ENCODE measurements around the gene KREMEN1.

Gene KREMEN1

DNA sequence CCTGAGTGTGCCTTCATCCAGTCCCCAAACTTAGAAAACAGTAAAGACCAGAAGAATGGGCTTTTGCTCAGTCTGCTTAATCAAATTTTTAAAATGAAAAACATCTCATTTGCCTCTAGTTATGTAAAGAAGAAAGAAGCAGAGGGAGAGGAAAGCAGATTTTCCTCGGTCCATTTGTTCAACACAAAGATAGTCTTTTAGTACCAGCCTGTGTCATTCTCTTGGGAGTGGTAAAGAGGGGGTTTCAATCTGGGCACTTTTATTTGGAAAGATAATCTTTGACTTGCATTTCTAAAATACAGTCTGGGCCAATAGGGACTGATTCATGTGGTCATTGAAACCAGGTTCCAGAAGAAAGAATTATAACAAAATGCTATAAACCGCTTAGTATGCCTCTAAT, 29.5 kb downstream of the KREMEN1 start:
- H3K4me3 ChIP-seq (ENCODE audit: low read depth, low read length), result no peak overlapping the region
- TF ChIP-seq CTCF (IDR thresholded peaks at IDR 0.05; ENCODE audit: low read depth, low read length), result no peak
- in situ Hi-C loops (cut with HindIII; ENCODE audit: low sequenced_read_pairs), result no loop called here
- no peak for DNase-seq (ENCODE audit: low read depth, low spot score)

DNA sequence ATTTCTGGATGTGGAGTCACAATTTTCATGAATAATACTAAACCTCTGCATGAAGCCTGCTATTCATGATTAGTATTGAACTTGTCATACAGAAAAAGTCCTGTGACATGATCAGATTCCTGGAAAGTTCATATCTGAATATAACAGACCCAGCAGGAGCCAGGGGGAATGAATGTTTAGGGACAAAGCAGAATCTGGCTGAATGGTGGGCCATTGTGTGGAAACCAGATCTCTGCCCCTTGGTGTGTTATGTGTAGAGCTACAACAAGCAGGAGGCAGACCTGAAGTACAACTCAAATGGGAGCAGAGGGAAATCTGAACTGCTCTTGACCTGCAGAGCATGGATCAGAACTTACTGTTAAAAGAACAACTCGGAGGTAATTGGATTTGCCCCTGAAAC, 30.3 kb downstream of the KREMEN1 start:
- TF ChIP-seq CTCF (IDR thresholded peaks at IDR 0.05; ENCODE audit: low read depth, low read length), result no peak
- no peak for DNase-seq (ENCODE audit: low read depth, low spot score)
- no peak overlapping the region for H3K4me3 ChIP-seq (ENCODE audit: low read depth, low read length)
- in situ Hi-C loops (cut with HindIII; ENCODE audit: low sequenced_read_pairs), result no loop called here

GRCh38 chr22:29105468-29105867, 32.6 kb downstream of the KREMEN1 start:
- in situ Hi-C loops (cut with HindIII; ENCODE audit: low sequenced_read_pairs), result no loop called here
- no peak overlapping the region for H3K4me3 ChIP-seq (ENCODE audit: low read depth, low read length)
- no peak for TF ChIP-seq CTCF (IDR thresholded peaks at IDR 0.05; ENCODE audit: low read depth, low read length)
- no peak for DNase-seq (ENCODE audit: low read depth, low spot score)

- no peak for DNase-seq (ENCODE audit: low read depth, low spot score)
- H3K4me3 ChIP-seq (ENCODE audit: low read depth, low read length), result no peak overlapping the region
- no peak for TF ChIP-seq CTCF (IDR thresholded peaks at IDR 0.05; ENCODE audit: low read depth, low read length)
- in situ Hi-C loops (cut with HindIII; ENCODE audit: low sequenced_read_pairs), result no loop called here
These were observed 34.0 kb downstream of the KREMEN1 start for GRCh38 chr22:29106839-29107238.

DNA sequence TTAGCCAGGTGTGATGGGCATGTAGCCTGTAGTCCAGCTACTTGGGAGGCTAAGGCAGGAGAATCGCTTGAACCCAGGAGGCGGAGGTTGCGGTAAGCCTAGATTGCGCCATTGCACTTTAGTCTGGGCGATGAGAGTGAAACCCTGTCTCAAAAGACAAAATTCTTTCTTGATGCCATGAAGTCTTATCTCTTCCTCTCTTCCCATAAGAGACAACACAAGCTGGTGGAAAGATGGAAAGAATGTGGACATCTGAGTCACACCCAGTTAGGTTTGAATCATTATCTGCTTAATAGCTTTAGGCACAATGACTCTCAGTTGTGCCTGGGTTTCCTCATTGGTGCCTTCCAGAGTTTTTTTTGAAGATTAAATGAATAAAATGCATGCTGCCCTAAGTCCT, 35.3 kb downstream of the KREMEN1 start:
- in situ Hi-C loops (cut with HindIII; ENCODE audit: low sequenced_read_pairs), result no loop called here
- no peak for TF ChIP-seq CTCF (IDR thresholded peaks at IDR 0.05; ENCODE audit: low read depth, low read length)
- no peak for DNase-seq (ENCODE audit: low read depth, low spot score)
- H3K4me3 ChIP-seq (ENCODE audit: low read depth, low read length), result no peak overlapping the region

DNA sequence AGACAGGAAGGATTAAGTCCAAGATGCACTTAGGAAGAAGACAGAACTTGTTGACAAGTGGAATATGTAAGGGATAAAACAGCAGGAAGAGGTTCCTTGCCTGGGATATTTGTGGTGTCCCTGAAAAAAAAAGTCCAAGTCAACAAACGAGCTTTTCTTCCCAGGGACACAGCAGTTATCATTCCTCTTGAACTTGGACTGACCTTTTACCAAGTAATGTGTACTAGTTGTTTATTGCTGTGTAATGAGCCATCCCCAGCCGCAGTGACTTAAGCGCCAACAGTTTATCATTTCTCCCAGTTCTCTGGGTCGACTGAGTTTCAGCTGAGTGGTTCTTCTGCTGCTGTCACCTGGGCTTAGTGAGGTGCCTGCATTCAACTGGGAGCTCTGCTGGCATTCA, 37.0 kb downstream of the KREMEN1 start:
- in situ Hi-C loops (cut with HindIII; ENCODE audit: low sequenced_read_pairs), result no loop called here
- no peak overlapping the region for H3K4me3 ChIP-seq (ENCODE audit: low read depth, low read length)
- TF ChIP-seq CTCF (IDR thresholded peaks at IDR 0.05; ENCODE audit: low read depth, low read length), result no peak
- DNase-seq (ENCODE audit: low read depth, low spot score), result no peak

DNA sequence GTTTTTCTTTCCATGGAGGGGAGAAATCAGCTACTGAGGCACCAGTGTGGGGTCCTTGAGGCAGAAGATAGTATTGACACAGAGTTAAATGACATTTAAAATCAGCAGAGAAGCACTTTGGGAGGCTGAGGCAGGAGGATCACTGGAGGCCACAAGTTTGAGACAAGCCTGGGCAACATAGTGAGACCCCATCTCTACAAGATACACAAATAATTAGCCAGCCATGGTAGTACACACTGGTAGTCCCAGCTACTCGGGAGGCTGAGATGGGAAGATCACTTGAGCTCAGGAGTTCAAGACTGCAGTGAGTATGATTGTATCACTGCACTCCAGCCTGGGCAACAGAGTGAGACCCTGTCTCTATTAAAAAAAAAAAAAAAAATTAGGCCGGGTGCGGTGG, 38.1 kb downstream of the KREMEN1 start:
- DNase-seq (ENCODE audit: low read depth, low spot score), result no peak
- in situ Hi-C loops (cut with HindIII; ENCODE audit: low sequenced_read_pairs), result no loop called here
- no peak overlapping the region for H3K4me3 ChIP-seq (ENCODE audit: low read depth, low read length)
- no peak for TF ChIP-seq CTCF (IDR thresholded peaks at IDR 0.05; ENCODE audit: low read depth, low read length)

Data from astrocyte of the spinal cord (primary cell).